RPMI8226 (cell line): ENCODE data around the gene FRK.

Source experiments
- DNase-seq: peaks from one replicate; pipeline ENCODE4 v3.0.0-alpha.2; 2015

FRK gene

DNA sequence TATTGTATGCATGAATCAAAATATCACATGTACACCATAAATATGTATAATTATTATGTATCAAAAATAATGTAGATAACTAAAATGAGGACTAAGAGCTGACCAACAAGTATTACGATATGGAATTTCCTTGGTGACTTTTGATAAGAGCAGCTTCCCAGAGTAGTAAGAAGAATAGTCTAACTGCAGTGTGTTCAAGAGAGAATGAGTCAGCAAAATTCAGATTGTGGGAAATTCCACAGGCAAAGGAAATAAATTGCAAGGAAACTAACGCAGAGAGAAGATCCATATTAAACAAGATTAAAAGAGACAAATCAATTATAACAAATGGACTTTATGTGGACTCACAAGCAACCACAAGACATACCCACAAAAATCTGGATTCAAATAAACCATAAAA, 26.4 kb downstream of the FRK start:
- DNase-seq, result no peak

DNA sequence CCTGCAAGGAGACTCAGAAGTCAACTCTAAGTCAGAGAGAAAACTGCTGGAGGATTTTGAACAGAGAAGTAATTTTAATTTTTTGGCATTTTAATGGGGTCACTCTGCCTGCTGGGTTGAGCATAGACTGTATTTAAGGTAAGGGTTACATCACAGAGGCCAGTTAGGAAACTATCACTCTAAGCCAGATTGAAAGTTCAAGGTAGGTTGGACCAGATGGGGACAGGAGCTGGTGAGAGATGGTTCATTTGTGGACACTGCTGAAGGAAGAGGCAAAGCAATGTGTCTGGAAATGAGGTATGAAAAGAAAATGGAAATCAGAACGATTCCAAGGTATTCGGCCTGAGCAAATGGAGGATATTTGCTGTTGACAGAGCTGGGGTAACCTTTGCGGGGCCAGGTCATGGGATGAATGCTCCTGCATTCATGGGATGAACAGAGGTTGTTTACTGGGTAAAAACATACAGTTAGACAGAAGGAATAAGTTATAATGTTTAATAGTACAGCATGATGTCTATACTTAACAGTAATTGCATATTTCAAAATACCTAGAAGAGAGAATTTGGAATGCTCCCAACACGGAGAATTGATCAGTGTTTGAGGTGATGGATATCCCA, 26.9 kb downstream of the FRK start:
- no peak for DNase-seq

DNA sequence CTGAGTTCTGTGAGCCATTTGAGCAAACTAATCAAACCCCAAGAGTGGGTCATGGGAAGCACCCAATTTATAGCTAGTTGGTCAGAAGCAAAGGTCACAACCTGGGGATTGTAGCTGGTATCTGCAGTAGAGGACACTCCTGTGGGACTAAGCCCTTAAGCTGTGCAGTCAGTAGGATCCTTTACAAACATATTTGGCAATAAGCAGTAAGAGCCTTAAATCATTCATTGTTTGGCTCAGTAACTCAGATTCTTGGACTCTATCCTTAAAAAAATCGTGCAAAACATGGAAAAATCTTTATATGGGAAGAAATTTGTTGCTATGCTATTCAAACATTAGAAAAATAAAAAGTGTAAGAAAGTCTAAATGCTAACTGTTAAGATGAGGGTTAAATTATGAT, 29.9 kb downstream of the FRK start:
- no peak for DNase-seq

DNA sequence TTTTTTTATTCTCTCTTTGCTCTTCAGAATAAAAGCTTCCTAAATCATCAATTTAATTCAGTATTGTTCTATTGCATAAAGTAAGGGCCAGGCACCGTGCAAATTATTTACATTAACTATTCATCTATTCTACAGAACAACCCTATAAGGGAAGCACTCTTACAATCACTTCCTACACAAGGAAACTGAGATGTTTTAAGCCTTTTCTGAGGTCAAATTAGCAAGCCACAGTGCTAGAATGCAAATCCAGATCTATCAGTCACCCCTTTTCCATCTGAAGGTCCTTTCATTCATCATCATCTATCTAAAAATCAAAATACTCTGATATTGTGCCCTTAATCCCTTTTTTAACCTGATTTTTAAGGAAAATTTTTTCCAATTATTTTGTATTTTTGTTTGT, 31.2 kb downstream of the FRK start:
- DNase-seq, result no peak

DNA sequence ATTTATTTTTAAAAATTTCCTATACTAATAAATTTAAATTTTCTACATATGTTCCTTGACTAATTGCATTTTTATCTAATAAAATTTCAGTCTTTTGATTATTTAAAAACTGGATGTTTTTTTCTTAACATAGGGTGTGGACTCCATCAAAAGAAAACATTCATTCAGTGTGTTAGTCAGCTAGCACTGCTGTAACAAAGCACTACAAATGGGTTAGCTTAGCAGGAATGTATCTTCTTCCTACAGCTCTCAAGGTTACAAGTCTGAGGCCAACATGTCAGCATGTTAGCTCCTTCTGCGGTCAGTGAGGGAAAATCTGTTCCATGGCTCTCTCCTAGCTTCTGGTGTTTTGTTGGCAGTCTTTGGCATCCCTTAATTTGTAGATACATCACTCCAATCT, 32.5 kb downstream of the FRK start:
- DNase-seq, result no peak

DNA sequence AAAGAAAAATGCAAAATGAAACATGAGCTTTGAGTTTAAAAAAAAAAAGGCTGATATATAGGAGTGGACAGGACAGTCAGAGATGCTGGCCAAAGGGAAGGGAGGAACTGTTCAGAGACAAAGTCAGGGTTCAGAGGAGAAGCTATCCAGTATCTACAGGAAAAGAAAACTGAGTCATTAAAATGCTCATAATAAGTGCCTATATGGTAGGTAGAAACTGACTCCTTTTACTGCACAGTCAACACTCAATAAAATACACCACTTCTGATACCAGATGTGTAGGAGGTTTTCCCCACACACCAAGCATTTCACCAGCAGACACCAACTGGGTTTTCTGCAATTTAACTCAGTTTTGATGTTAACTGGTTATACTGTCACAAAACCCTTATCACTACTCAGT, 32.9 kb downstream of the FRK start:
- no peak for DNase-seq

DNA sequence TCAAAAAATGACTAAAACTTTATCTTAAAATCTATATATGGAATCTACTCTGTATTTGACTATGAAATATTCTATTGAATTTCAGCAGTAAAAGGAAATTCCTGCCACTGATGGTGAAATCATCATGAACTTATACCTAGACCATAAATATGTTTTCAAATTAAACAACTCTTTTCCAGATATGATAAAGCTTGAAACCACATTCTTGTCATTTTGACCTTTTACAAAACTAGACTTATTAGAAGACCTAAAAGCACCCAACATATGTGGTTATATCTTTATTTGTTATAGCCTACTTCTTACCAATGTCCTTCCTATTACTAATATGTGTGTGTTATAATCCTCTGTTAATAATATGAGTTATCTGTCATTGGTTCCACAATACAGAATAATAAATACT, 35.3 kb downstream of the FRK start:
- DNase-seq, result no peak

DNA sequence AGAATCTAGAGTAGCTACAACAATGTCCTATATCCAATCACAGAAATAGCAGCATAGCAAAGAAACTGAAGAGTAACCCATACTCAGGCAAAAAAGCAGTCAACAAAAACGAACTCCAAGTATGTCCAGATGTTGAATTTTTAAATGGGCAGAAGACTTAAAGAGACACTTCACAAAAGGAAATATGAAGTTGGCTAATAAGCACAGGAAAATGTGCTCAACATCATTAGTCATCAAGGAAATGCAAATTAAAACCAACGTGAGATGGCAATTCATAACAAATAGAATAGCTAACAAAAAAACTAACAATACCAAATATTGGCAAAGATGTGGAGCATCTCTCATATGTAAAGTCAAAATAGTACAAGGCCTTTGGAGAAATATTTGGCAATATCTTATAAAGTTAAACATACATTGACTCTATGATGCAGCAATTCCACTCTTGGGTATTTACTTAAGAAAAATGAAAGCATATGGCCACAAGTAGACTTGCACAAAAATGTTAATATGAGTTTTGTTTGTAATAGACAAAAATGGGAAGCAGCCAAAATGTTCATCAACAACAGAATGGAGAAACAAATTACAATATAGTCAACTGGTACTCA, 37.7 kb downstream of the FRK start:
- DNase-seq, result no peak

DNA sequence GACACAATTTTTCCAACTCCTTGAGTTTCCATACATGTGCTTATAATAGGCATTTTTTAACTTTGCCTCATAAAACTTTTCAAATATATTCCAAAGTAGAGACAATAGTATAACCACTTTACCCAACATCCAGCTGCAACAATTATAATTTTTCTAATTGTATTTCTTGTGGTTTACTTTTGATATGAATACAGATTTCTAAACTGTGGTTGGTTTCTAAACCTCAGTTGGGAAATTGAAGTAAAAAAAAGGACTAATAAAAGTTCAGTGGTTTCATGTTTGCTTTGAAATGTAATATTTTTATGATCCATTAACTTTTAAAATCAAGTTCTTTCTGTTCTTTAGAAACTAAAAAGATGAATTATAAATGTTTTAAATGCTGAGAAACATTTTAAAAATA, 40.0 kb downstream of the FRK start:
- DNase-seq, result no peak

DNA sequence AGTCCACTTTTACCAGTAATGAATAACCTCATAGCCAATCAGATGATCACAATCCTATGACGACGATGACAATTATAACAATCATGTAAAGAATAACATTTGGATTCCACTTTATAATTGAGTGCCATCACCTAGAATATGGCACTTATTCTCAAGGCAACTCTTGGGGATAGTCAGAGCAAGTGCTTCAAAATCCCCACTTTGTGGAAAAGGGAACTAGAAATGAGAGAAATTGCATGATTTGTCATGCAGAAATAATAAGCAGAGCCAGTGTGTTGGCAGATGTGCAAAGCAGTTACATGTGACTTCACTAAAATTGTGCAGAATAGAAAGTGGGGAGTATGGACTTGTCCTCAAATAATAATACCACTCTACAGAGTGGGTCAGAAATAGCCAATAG, 41.3 kb downstream of the FRK start:
- no peak for DNase-seq

DNA sequence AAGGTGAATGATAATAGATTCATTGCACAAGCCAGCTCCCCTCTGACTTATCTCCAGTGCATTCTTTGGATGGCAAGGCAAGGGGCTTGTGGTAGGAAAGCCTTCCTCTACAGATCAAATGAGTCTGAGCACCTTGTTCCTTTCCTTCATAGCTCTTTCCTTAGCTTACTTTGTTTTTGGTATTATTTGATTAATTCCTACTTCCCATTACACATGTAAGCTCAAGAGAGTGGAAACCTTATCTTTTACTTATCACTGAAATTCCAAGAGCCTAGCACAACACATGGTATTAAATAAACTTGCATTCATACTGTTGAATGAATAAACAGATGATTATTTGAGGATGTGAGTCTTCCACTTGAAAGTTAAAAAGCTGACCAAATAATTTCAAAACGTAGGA, 41.7 kb downstream of the FRK start:
- DNase-seq, result no peak

DNA sequence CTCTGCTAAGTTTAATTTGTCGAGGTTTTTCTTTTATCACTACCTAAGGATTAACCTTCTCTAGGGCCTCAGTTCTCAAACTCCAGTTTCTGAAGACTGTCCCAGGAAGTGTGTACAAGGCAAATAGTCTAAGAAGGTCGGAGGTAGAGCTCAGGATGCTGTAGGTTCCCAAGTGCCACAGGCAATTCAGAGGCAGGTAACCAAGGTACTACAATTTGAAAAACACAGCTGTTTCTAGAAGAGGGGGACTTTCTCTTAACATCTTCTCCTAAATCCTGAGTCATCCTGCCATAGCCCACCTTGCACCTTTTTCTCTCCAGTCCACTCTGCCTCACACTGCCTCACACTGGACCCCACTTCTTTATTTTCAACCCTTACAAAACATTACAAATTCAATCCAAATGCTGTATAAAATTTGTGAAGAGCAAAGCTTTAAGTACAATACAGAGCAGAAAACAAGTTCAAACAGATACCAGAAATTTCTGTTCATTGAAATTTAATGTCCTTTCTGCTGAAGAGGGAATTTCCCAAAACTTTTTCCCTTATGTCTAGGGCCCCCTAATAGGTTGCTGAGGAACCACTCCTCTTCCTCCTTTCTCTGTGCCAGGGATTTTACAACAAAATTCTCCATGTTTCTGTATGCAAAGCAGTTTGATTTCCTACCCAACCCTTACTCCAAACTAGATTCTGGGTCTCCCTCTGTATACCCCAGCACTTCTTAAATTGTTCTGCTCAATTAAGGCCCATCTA, 43.0 kb downstream of the FRK start:
- DNase-seq, result no peak

DNA sequence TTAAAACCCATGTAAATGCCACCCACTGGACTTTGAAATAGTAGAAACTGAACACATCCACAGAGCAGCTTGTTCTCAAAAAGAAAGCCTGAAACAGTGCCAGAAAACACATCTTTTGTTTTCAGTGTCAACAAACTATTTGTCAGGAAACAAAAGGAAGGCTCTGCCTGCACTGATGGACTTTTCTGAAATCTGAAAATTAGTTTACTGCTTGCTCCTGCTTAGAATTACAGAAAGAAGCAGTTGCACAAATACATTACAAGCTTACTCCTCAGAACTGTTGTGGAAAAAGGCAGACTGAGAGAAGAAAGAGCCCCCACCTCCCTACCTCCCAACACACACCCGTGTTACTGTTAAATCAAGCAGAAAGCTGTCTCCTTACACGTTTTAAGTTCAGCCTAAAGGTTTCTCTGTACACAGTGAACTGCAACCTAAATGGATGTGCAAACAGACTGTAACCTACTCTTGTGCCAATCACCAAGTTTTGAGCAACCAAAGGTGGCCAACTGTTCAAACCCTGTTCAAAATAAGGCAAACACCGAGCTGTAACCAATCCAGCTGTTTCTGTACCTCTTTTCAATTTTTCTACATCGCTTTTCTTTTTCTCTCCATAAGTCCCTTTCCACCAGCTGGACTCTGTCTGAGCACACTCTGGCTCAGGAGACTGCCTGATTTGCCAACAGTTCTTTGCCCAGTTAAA, 43.7 kb downstream of the FRK start:
- no peak for DNase-seq

DNA sequence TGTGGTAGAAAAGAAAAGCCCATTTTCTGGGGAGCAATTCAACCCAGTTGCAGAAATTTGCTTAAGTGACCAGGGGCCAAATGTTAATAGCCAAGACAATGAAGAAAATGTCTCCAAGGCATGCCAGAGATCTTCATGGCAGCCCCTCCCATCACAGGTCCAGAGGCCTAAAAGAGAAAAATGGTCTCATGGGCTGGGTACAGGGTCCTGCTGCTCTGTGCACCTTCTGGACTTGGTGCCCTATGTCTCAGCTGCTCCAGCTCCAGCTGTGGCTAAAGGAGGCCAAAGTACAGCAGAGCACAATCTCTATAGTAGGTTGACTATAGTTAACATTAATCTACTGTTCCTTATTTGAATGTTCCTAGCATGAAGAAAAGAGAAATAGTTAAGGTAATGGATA, 44.7 kb downstream of the FRK start:
- no peak for DNase-seq

DNA sequence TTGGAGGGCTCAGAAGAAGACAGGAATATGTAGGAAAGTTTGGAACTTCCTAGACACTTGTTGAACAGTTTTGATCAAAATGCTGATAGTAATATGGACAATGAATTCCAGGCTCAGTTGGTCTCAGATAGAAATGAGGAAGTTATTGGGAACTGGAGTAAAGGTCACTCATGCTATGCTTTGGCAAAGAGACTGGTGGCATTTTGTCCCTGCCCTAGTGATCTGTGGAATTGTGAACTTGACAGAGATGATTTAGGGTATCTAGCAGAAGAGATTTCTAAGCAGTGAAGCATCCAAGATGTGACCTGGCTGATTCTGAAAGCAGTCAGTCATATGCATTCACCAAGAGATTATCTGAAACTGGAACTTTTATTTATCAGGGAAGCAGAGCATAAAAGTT, 45.1 kb downstream of the FRK start:
- DNase-seq, result no peak

DNA sequence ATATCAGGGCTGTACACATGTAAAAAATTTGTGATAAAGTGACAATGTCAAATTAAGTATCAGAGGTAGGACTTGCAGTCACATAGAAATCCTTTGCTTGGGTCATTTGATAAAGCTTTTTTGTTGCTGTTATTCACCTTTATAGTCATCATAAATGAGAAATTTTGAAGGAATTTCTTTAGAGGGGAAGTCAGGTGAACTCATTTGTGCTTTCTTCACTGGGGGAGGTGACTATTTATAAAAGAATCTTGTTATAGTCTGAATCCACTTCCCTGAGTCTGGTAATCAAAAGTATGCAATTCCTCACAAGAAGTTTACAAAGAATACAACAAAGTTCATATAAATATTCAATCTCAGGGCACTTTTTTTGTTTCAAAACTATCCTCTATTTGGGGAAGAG, 47.7 kb downstream of the FRK start:
- no peak for DNase-seq

DNA sequence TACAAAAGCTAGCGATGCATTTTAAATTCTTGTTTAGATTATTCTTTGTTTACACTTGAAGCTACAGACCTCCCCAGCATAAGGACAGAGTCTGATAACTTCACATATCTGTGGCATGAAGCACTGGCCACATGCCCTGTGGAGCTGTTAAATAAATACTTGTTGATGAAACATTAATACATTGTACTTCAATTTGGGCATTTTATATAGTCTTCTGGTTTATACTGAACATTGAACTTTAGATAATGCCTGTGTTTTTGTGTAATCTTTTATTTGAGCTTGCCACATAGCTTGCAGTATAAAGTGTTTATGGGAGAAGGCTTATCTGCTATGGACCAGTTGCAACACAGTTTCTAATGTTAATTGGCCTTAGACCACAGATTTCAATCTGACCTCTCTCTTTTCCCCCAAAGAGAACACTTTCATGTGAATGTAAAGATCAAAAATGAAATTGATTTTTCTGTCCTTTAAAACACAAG, 48.2 kb downstream of the FRK start:
- DNase-seq, result no peak

DNA sequence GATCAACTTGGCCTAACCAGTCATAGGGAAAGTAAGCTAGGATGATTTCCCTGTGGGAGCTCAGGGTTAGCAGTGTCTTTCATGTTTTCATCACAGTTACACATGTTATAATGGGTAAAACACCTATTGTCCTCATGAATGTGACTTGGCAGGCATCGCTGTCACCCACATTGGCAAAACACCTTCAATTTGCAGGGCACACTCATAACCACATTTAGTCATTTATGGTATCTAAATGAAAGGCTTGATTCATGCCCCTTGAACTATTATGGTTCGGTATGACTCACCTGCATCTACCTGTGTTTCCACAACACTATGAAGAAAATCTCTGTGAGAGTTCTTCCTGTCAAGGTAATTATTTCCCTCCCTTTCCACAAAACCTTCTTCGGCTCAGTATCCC, 49.2 kb downstream of the FRK start:
- DNase-seq, result no peak

DNA sequence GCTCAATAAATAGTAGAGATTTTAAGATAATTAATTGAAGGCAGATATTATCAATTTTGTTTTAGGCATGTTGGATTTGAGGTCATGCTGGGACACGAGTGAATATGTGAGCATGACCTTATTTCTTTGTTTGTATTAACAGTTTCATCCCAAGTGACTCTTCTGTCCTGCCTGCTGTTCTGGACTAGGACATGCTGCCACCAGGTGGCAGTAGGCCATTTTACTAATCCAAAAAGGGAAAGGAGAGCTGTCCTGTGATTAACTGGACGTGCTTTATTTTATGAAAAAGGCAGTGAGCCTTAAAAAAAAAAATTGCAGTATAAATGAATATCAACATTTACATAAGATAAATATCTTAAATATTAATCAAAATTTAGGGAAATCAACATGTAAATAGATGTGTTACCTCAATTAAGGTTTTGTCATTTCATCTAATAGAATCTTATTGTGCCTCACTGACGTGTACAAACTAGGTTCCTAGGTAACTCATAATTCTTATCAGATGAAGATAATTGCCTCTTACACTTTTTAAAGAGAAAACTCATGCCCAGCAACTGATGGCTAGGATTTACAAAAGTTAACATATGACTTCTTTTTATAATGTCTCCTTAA, 49.8 kb downstream of the FRK start:
- peak; percentile 59 for DNase-seq

DNA sequence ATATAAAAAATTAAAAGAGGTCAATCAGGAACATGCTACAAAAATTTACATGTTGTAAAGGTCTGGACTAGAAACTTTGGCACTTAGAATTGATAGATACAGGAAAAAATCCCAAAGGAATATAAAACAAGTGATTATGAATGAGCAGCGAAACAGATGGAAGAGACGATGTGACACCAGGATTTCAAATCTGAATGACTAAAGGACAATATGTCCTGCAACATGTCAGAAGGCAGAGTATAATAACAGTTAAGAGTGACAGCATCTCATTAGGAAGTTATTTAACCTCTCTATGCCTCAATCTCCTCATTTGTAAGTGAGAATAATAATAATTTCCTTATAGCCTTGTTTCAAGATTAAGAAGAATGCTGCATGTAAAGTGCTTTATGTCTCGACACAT, 50.3 kb downstream of the FRK start:
- DNase-seq, result no peak

DNA sequence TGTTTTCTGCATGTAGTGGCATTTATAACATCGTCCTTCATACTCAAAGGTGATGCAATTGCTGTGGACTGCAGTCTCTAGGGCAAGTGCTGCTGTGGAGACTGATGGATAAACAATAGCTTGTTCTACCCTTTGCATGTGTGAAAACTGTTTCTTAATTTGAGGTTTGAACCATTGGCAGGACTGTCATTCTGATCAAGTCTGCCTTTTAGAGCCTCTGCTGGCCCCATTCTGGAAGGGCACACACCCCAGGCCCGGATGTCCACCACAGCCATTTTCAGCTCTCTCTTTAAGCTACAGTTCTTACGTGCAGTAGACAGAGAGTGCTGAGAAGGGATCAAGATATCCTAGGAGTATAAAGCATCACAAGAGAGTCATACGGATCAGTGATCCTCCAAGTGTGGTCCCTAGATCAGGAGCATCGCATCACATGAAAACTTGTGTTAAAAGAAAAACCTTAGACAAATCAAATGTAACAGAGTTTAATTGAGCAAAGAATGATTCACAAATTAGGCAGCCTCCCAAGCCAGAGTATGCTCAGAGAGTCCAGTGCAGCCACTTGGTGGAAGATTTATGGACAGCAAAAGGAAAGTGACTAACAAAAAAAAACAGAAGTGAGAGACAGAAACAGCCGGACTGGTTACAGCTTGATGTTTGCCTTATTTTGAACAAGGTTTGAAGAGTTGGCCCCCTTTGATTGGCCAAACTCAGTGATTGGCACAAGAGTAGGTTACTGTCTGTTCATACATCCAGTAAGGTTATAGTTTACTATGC, 52.0 kb downstream of the FRK start:
- DNase-seq, result peak; percentile 35
